PFSK-1 (cell line): ENCODE measurements around the gene C1orf21.

Experiments used
- FOXP2 ChIP-seq: optimal IDR thresholded peaks from 2 replicates; pipeline ENCODE3; 2011; ENCODE audit warnings: borderline replicate concordance, control low read depth, inconsistent platforms; ENCODE audit not compliant: insufficient read depth; ENCODE audit errors: extremely low read length, extremely low read depth
- POLR2AphosphoS5 ChIP-seq: IDR thresholded peaks from 2 replicates; pipeline ENCODE4 v1.6.1; 2012; ENCODE audit warnings: low read depth, mild to moderate bottlenecking, control low read depth, low read length, moderate library complexity
- REST ChIP-seq, 2 experiments: IDR thresholded peaks; 2 replicates each; pipeline versions ENCODE4 v1.6.1 to v1.8.0; 2011 to 2012; ENCODE audit warnings: low read depth in 2 of 2, low read length in 2 of 2, control low read depth in 1 of 2, inconsistent platforms in 1 of 2, mild to moderate bottlenecking in 1 of 2, moderate library complexity in 1 of 2; ENCODE audit not compliant: insufficient read depth in 1 of 2
- SIN3A ChIP-seq: IDR thresholded peaks from 2 replicates; pipeline ENCODE4 v1.6.1; 2012; ENCODE audit warnings: mild to moderate bottlenecking, low read length, moderate library complexity, borderline replicate concordance; ENCODE audit not compliant: insufficient read depth
- TAF1 ChIP-seq: IDR thresholded peaks from 2 replicates; pipeline ENCODE4 v1.6.1; 2012; ENCODE audit warnings: low read length, control low read depth, borderline replicate concordance; ENCODE audit not compliant: insufficient read depth

The C1orf21 gene

GRCh38 chr1:184621260-184621659, 234.4 kb downstream of the C1orf21 start:
- TF ChIP-seq TAF1 (no peak), REST (IDR thresholded peaks at IDR 0.05; ENCODE audit: insufficient read depth in 1 of 2, low read depth in 2 of 2, low read length in 2 of 2) (no peak), SIN3A (no peak), POLR2AphosphoS5 (no peak), FOXP2 (no peak)

GRCh38 chr1:184622136-184622823, 235.5 kb downstream of the C1orf21 start:
- TF ChIP-seq FOXP2, result no peak
- TF ChIP-seq POLR2AphosphoS5, result peak; percentile 30; the same call in 1 of the 2 replicates
- TF ChIP-seq TAF1, result no peak
- peak; percentile 86; the same call in 1 of the 2 replicates for TF ChIP-seq SIN3A
- TF ChIP-seq REST (IDR thresholded peaks at IDR 0.05; ENCODE audit: insufficient read depth in 1 of 2, low read depth in 2 of 2, low read length in 2 of 2), result no peak

- TF ChIP-seq TAF1 (no peak), REST (IDR thresholded peaks at IDR 0.05; ENCODE audit: insufficient read depth in 1 of 2, low read depth in 2 of 2, low read length in 2 of 2) (no peak), SIN3A (no peak), FOXP2 (no peak), POLR2AphosphoS5 (no peak)
Measured at GRCh38 chr1:184623404-184623803, 236.6 kb downstream of the C1orf21 start.

GRCh38 chr1:184624051-184624450, 237.2 kb downstream of the C1orf21 start:
- no peak for TF ChIP-seq SIN3A
- no peak for TF ChIP-seq REST (IDR thresholded peaks at IDR 0.05; ENCODE audit: insufficient read depth in 1 of 2, low read depth in 2 of 2, low read length in 2 of 2)
- no peak for TF ChIP-seq FOXP2
- no peak for TF ChIP-seq TAF1
- TF ChIP-seq POLR2AphosphoS5, result no peak

- no peak for TF ChIP-seq TAF1
- no peak for TF ChIP-seq REST (IDR thresholded peaks at IDR 0.05; ENCODE audit: insufficient read depth in 1 of 2, low read depth in 2 of 2, low read length in 2 of 2)
- no peak for TF ChIP-seq SIN3A
Measured at GRCh38 chr1:184624626-184625025, 237.8 kb downstream of the C1orf21 start.
